SK-N-SH (cell line): Measurements from ENCODE around the gene MANEAL.

Source experiments
- CTCF ChIP-seq: fragments of 200-600 bp; sonication (generic); IDR thresholded peaks from 2 replicates; pipeline ENCODE4 v1.6.1; 2017; ENCODE audit warnings: antibody characterized with exemption, mild to moderate bottlenecking, moderate library complexity
- RAD21 ChIP-seq: IDR thresholded peaks from 2 replicates; pipeline ENCODE4 v1.6.1; 2012; ENCODE audit warnings: mild to moderate bottlenecking, low read length
- TEAD4 ChIP-seq: IDR thresholded peaks from 2 replicates; pipeline ENCODE4 v1.4.0; 2012; ENCODE audit warnings: mild to moderate bottlenecking, borderline replicate concordance; ENCODE audit not compliant: insufficient read depth

GRCh38 chr1:37808369-37809319 is 15.0 kb downstream of the MANEAL start:
- TF ChIP-seq RAD21, result no peak; the same call in 1 of the 2 replicates
- TF ChIP-seq CTCF, result no peak
- TF ChIP-seq TEAD4, result no peak
